GM12878 (cell line): ENCODE data around the gene NRBP1. TPM values are rescaled to one million over a fixed set of nuclear protein-coding genes. Genes with fewer than 3 reads are reported as not detected.

Experiments used
- BHLHE40 ChIP-seq, 2 experiments: fragments of 450-650 bp in 1 of 2; IDR thresholded peaks; 2 replicates each; pipeline ENCODE4 v1.6.1; 2011 to 2017; ENCODE audit warnings: low read depth in 2 of 2, borderline replicate concordance in 1 of 2, improper control_type of control experiment in 1 of 2, low read length in 1 of 2, mild to moderate bottlenecking in 1 of 2
- BRCA1 ChIP-seq: IDR thresholded peaks from 2 replicates; pipeline ENCODE4 v1.6.1; 2011; ENCODE audit warnings: low read depth, low read length, improper control_type of control experiment
- CBFB ChIP-seq: IDR thresholded peaks from 2 replicates; pipeline ENCODE4 v1.6.1; 2016; ENCODE audit warnings: antibody characterized with exemption, low read depth
- CBX5 ChIP-seq: sonication (generic); IDR thresholded peaks from 2 replicates; pipeline ENCODE4 v1.6.1; 2016; ENCODE audit warnings: low read depth, moderate library complexity, mild to moderate bottlenecking, inconsistent platforms
- CHD1 ChIP-seq: IDR thresholded peaks from 2 replicates; pipeline ENCODE4 v1.6.1; 2012; ENCODE audit warnings: low read depth, low read length, improper control_type of control experiment
- ESRRA ChIP-seq: IDR thresholded peaks from 2 replicates; pipeline ENCODE4 v1.6.1; 2012; ENCODE audit warnings: mild to moderate bottlenecking, low read length, improper control_type of control experiment
- MYC ChIP-seq: IDR thresholded peaks from 2 replicates; pipeline ENCODE4 v1.6.1; 2011; ENCODE audit warnings: mild to moderate bottlenecking, low read length, moderate library complexity, inconsistent platforms; ENCODE audit not compliant: insufficient read depth, insufficient replicate concordance, insufficient read length, severe bottlenecking
- PML ChIP-seq: IDR thresholded peaks from 2 replicates; pipeline ENCODE4 v1.6.1; 2012; ENCODE audit warnings: low read length, inconsistent platforms
- POU2F2 ChIP-seq: IDR thresholded peaks from 3 replicates; pipeline ENCODE4 v1.6.1; 2011; ENCODE audit warnings: low read depth, mild to moderate bottlenecking, low read length, borderline replicate concordance
- RAD51 ChIP-seq: fragments of 450-650 bp; IDR thresholded peaks from 2 replicates; pipeline ENCODE4 v1.6.1; 2016; ENCODE audit warnings: moderate library complexity, mild to moderate bottlenecking, inconsistent platforms
- RFX5 ChIP-seq: IDR thresholded peaks from 2 replicates; pipeline ENCODE4 v1.6.1; 2011; ENCODE audit warnings: low read depth, low read length, improper control_type of control experiment
- SMC3 ChIP-seq: IDR thresholded peaks from 2 replicates; pipeline ENCODE4 v1.6.1; 2011; ENCODE audit warnings: low read length, improper control_type of control experiment, borderline replicate concordance
- TBL1XR1 ChIP-seq: IDR thresholded peaks from 2 replicates; pipeline ENCODE4 v1.6.1; 2012; ENCODE audit warnings: low read depth, low read length, improper control_type of control experiment
- polyA plus RNA-seq, 11 experiments: library from polyadenylated mRNA; depleted of rRNA in 4 of 11; unstranded in 6 of 11; stranded (reverse) in 5 of 11; fragments of >200 nt; fragmentation: Nextera tagmentation in 4 of 11; fragmentation: Illumina TruSeq in 1 of 11; extraction: Ambion mirVana in 4 of 11; extraction: Trizol in 1 of 11; gene quantifications; 1 replicate in 1 of 11; 2 replicates in 10 of 11; pipeline versions ENCODE4 v1.2.1 to v1.2.3, GENCODE V29; 2011 to 2016; ENCODE audit warnings: inconsistent platforms in 2 of 11, missing spikeins in 2 of 11, low read depth in 1 of 11
- total RNA-seq, 4 experiments: library from RNA; depleted of rRNA in 3 of 4; stranded (reverse); fragments of >200 nt in 3 of 4; fragmentation: Illumina TruSeq in 1 of 4; extraction: Trizol in 1 of 4; gene quantifications; 2 replicates each; pipeline versions ENCODE4 v1.2.1 to v1.2.3, GENCODE V29; 2013 to 2021
- TF ChIP-seq, protein P1 (sequence below): fragments of 450-650 bp; IDR thresholded peaks from 2 replicates; pipeline ENCODE4 v1.6.1; 2017; ENCODE audit warnings: mild to moderate bottlenecking, moderate library complexity
- TF ChIP-seq, protein P2 (sequence below): IDR thresholded peaks from 2 replicates; pipeline ENCODE4 v1.6.1; 2012; ENCODE audit warnings: low read depth, low read length, improper control_type of control experiment
- TF ChIP-seq, protein P3 (sequence below): fragments of 450-650 bp; IDR thresholded peaks from 2 replicates; pipeline ENCODE4 v1.6.1; 2017; ENCODE audit warnings: low read depth, mild to moderate bottlenecking, moderate library complexity
- TF ChIP-seq, protein P4 (sequence below): IDR thresholded peaks from 2 replicates; pipeline ENCODE4 v1.6.1; 2011; ENCODE audit warnings: borderline replicate concordance, low read depth, mild to moderate bottlenecking, moderate library complexity, mixed read lengths, low read length; ENCODE audit not compliant: insufficient read depth; ENCODE audit errors: extremely low read length
- TF ChIP-seq, protein P5 (sequence below): fragments of 450-650 bp; IDR thresholded peaks from 2 replicates; pipeline ENCODE4 v1.6.1; 2017; ENCODE audit warnings: mild to moderate bottlenecking, low read depth, inconsistent platforms; ENCODE audit not compliant: poor library complexity, severe bottlenecking

Gene NRBP1
- total and polyA plus RNA-seq, 10 of the 15 experiments (the other 5 are each of a cell fraction or from before 2014, with no cell fraction given): 5.7 to 136 (median 66.1) TPM

DNA sequence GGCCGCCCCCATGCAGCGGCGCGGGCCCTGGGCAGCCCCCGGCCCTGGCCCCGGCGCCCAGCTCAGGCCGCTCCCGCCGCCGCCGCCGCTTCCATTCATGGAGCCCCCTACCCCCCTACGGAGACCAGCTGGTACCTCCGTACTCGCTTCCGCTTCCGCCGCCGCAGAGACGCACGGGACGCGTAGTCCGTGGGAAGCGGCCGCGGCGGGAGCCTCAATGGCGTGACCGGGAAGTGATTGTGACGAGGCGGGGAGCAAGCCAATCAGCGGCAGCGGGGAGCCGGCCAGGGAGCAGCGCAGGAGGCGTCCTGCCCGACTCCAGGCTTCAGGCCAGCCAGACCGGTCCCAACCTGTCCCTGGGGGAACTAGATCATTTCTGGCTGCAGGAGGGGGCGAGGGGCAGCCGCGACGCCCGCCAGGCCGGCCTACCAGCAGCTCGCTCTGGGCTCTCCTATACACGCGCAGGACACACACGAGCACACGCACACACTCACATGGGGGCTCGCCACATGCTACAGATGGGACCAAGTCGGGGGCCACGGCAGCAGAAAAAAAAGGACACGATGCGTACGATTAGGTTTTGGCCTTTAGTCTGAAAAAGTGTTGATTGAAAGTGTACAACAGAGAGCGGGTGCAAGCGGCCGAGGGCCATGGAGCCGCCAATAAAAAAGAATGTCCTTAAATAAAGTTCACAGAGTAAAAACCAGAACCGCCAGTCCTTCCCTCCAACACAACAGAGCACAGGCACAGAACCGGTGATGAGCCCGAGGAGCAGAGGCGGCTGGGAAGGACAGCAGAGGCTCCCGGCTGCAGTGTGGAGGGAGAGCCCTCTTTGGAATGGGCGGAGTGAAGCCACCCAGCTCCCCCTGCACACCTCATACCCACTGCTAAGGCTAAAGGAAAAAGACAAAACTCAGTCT, 47.5 kb upstream of the NRBP1 start, which contains the start of gene ZNF513 (continued):
- TF ChIP-seq, protein P1, sequence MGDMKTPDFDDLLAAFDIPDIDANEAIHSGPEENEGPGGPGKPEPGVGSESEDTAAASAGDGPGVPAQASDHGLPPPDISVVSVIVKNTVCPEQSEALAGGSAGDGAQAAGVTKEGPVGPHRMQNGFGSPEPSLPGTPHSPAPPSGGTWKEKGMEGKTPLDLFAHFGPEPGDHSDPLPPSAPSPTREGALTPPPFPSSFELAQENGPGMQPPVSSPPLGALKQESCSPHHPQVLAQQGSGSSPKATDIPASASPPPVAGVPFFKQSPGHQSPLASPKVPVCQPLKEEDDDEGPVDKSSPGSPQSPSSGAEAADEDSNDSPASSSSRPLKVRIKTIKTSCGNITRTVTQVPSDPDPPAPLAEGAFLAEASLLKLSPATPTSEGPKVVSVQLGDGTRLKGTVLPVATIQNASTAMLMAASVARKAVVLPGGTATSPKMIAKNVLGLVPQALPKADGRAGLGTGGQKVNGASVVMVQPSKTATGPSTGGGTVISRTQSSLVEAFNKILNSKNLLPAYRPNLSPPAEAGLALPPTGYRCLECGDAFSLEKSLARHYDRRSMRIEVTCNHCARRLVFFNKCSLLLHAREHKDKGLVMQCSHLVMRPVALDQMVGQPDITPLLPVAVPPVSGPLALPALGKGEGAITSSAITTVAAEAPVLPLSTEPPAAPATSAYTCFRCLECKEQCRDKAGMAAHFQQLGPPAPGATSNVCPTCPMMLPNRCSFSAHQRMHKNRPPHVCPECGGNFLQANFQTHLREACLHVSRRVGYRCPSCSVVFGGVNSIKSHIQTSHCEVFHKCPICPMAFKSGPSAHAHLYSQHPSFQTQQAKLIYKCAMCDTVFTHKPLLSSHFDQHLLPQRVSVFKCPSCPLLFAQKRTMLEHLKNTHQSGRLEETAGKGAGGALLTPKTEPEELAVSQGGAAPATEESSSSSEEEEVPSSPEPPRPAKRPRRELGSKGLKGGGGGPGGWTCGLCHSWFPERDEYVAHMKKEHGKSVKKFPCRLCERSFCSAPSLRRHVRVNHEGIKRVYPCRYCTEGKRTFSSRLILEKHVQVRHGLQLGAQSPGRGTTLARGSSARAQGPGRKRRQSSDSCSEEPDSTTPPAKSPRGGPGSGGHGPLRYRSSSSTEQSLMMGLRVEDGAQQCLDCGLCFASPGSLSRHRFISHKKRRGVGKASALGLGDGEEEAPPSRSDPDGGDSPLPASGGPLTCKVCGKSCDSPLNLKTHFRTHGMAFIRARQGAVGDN: peak; percentile 90
- TF ChIP-seq RAD51 (no peak), ESRRA (no peak), TBL1XR1 (peak; percentile 29; the same call in 1 of the 2 replicates), MYC (no peak), PML (no peak), CHD1 (peak; percentile 95; the same call in 1 of the 2 replicates), SMC3 (no peak), RFX5 (0 out of 2 replicates have a peak, but pooled peaks have one; percentile 52), POU2F2 (peak; percentile 55; the same call in 1 of the 3 replicates), BHLHE40 (IDR thresholded peaks at IDR 0.05; ENCODE audit: borderline replicate concordance in 1 of 2, low read depth in 2 of 2, low read length in 1 of 2) (peak; percentile 86 to 93), CBX5 (no peak), BRCA1 (no peak), CBFB (no peak)
- TF ChIP-seq, protein P2, sequence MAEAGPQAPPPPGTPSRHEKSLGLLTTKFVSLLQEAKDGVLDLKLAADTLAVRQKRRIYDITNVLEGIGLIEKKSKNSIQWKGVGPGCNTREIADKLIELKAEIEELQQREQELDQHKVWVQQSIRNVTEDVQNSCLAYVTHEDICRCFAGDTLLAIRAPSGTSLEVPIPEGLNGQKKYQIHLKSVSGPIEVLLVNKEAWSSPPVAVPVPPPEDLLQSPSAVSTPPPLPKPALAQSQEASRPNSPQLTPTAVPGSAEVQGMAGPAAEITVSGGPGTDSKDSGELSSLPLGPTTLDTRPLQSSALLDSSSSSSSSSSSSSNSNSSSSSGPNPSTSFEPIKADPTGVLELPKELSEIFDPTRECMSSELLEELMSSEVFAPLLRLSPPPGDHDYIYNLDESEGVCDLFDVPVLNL: 0 out of 2 replicates have a peak, but pooled peaks have one; percentile 37
- TF ChIP-seq, protein P3, sequence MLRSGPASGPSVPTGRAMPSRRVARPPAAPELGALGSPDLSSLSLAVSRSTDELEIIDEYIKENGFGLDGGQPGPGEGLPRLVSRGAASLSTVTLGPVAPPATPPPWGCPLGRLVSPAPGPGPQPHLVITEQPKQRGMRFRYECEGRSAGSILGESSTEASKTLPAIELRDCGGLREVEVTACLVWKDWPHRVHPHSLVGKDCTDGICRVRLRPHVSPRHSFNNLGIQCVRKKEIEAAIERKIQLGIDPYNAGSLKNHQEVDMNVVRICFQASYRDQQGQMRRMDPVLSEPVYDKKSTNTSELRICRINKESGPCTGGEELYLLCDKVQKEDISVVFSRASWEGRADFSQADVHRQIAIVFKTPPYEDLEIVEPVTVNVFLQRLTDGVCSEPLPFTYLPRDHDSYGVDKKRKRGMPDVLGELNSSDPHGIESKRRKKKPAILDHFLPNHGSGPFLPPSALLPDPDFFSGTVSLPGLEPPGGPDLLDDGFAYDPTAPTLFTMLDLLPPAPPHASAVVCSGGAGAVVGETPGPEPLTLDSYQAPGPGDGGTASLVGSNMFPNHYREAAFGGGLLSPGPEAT: no peak
- TF ChIP-seq, protein P4, sequence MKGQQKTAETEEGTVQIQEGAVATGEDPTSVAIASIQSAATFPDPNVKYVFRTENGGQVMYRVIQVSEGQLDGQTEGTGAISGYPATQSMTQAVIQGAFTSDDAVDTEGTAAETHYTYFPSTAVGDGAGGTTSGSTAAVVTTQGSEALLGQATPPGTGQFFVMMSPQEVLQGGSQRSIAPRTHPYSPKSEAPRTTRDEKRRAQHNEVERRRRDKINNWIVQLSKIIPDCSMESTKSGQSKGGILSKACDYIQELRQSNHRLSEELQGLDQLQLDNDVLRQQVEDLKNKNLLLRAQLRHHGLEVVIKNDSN: peak; percentile 19
- TF ChIP-seq, protein P5, sequence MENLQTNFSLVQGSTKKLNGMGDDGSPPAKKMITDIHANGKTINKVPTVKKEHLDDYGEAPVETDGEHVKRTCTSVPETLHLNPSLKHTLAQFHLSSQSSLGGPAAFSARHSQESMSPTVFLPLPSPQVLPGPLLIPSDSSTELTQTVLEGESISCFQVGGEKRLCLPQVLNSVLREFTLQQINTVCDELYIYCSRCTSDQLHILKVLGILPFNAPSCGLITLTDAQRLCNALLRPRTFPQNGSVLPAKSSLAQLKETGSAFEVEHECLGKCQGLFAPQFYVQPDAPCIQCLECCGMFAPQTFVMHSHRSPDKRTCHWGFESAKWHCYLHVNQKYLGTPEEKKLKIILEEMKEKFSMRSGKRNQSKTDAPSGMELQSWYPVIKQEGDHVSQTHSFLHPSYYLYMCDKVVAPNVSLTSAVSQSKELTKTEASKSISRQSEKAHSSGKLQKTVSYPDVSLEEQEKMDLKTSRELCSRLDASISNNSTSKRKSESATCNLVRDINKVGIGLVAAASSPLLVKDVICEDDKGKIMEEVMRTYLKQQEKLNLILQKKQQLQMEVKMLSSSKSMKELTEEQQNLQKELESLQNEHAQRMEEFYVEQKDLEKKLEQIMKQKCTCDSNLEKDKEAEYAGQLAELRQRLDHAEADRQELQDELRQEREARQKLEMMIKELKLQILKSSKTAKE: no peak
